Peyer's patch (tissue), 4 donors: ENCODE data around the gene SCFD1. TPM values are rescaled to one million over a fixed set of nuclear protein-coding genes. Genes with fewer than 3 reads are reported as not detected.
"Not testable (repeated sequence)": the region's sequence is repeated elsewhere in the genome, so short reads cannot be mapped to it uniquely, and the experiment has no call there.

ENCODE experiments used
- DNase-seq, 3 donors: peaks; one replicate each; pipeline ENCODE4 v3.0.0-alpha.2; 2017 to 2019
- H3K27ac ChIP-seq, 4 donors: fragments of 200-600 bp; sonication (generic); one replicate each; pipeline ENCODE4 v1.5.1; 2016 to 2019
- H3K27me3 ChIP-seq, 2 donors: fragments of 200-600 bp; sonication (generic); one replicate each; pipeline ENCODE4 v1.5.1; 2019
- H3K36me3 ChIP-seq, 3 donors: fragments of 200-600 bp; sonication (generic); one replicate each; pipeline ENCODE4 v1.5.1; 2016 to 2019
- H3K4me1 ChIP-seq, 4 donors: fragments of 200-600 bp; sonication (generic); one replicate each; pipeline ENCODE4 v1.5.1; 2016 to 2019
- H3K4me3 ChIP-seq, 4 donors: fragments of 200-600 bp; sonication (generic); 1 replicate in 3 of 4; 2 replicates in 1 of 4; pipeline ENCODE4 v1.5.1; 2016 to 2019; ENCODE audit warnings: mild to moderate bottlenecking in 1 of 4
- H3K9me3 ChIP-seq, 4 donors: fragments of 200-600 bp; sonication (generic); one replicate each; pipeline ENCODE4 v1.5.1; 2016 to 2019; ENCODE audit warnings: mild to moderate bottlenecking in 1 of 4
- POLR2A ChIP-seq, 2 donors: fragments of 450-650 bp; IDR thresholded peaks; one replicate each; pipeline ENCODE4 v1.5.1; 2017; ENCODE audit warnings: antibody characterized with exemption in 2 of 2, mild to moderate bottlenecking in 2 of 2, moderate library complexity in 2 of 2
- total RNA-seq, 4 donors: library from RNA; depleted of rRNA; stranded (reverse); fragments of >200 nt; gene quantifications; one replicate each; pipeline ENCODE4 v1.1.0, GENCODE V29; 2016
- TF ChIP-seq, protein P1 (sequence below), 6 experiments: fragments of 450-650 bp in 4 of 6; fragments of 200-600 bp in 2 of 6; sonication (generic) in 1 of 6; IDR thresholded peaks; one replicate each; pipeline ENCODE4 v1.5.1; 2017 to 2019; ENCODE audit warnings: antibody characterized with exemption in 6 of 6, mild to moderate bottlenecking in 3 of 6, moderate library complexity in 1 of 6

Gene SCFD1
- 10 to 100 TPM; 31.8 to 77.3 (median 53.0) TPM for total RNA-seq

GRCh38 chr14:30621940-30622830 lies at the start of gene SCFD1:
Gene SCFD1 (plus strand): TSS chr14:30622319. CDS start chr14:30622339, 20 bp downstream.
- H3K4me1 ChIP-seq, result peaks cover 0 to 22% (median 4%) of the 10 kb centered on the region in 4 donors
- H3K4me3 ChIP-seq, result peak within 1 kb of the TSS; percentile 63 to 79 (median 74)
- no peaks in the 10 kb centered on the region for H3K36me3 ChIP-seq
- peak; percentile 96 to 98 for TF ChIP-seq POLR2A (IDR thresholded peaks at IDR 0.05)
- TF ChIP-seq, protein P1, sequence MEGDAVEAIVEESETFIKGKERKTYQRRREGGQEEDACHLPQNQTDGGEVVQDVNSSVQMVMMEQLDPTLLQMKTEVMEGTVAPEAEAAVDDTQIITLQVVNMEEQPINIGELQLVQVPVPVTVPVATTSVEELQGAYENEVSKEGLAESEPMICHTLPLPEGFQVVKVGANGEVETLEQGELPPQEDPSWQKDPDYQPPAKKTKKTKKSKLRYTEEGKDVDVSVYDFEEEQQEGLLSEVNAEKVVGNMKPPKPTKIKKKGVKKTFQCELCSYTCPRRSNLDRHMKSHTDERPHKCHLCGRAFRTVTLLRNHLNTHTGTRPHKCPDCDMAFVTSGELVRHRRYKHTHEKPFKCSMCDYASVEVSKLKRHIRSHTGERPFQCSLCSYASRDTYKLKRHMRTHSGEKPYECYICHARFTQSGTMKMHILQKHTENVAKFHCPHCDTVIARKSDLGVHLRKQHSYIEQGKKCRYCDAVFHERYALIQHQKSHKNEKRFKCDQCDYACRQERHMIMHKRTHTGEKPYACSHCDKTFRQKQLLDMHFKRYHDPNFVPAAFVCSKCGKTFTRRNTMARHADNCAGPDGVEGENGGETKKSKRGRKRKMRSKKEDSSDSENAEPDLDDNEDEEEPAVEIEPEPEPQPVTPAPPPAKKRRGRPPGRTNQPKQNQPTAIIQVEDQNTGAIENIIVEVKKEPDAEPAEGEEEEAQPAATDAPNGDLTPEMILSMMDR (IDR thresholded peaks at IDR 0.05), result no peak
- no peaks in the 10 kb centered on the region for H3K27me3 ChIP-seq
- H3K9me3 ChIP-seq, result no peaks in the 10 kb centered on the region
- peak within 1 kb of the TSS; percentile 78 to 89 (median 84) for H3K27ac ChIP-seq
- DNase-seq, result peak; percentile 94 to 98 (median 97)

DNA sequence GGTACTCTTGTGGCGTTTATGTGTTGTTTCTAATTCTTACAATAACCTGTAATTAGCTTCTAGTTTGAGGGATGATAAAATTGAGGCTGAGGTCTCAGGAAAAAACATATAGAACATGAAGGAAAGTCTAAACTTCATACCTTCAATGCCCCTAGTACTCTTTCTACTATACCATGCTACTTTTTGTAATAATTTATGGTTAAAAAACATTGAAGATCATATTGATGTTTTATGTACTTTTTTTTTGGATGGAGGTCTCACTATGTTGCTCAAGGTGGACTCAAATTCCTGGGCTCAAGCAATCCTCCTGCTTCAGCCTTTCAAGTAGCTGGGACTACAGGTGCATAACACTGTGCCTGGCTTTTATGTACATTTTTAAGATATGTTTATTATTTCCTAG lies 49.3 kb upstream of the SCFD1 start:
- H3K4me3 ChIP-seq, result no peak overlapping the region
- H3K27ac ChIP-seq, result no peak overlapping the region
- no peaks in the 10 kb centered on the region for H3K27me3 ChIP-seq
- no peak for DNase-seq
- H3K36me3 ChIP-seq, result no peaks in the 10 kb centered on the region
- no peaks in the 10 kb centered on the region for H3K4me1 ChIP-seq
- TF ChIP-seq POLR2A (IDR thresholded peaks at IDR 0.05), result no peak
- TF ChIP-seq, protein P1 (IDR thresholded peaks at IDR 0.05), result no peak
- no peaks in the 10 kb centered on the region for H3K9me3 ChIP-seq

DNA sequence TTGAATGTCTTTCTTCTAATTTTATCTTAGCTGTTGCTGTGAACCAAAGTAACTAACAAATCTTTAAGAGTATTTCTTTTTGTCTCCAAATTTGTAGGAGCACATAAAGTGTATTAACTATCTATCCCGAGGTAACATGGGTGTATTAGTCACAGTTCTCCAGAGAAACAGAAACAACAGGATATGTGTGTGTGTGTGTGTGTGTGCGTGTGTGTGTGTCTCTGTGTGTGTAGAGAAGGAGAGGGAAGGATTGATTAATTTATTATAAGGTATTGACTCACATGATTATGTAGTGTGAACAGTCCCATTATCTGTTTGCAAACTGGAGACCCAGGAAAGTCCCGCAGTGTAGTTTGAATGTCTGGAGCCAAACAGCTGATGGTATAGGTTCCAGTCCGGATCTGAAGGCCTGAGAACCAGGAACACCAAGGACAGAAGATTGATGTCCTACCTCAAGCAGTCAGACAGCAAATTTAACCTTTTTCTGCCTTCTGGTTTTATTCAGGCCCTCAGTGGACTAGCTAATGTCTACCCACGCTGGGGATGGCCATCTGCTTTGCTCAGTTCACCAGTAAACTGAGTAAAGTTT lies 48.8 kb upstream of the SCFD1 start:
- Histone ChIP-seq H3K27ac (no peak overlapping the region), H3K4me3 (no peak overlapping the region), H3K36me3 (no peaks in the 10 kb centered on the region), H3K27me3 (no peaks in the 10 kb centered on the region), H3K9me3 (no peaks in the 10 kb centered on the region), H3K4me1 (no peaks in the 10 kb centered on the region)
- TF ChIP-seq POLR2A (IDR thresholded peaks at IDR 0.05), result no peak
- TF ChIP-seq, protein P1 (IDR thresholded peaks at IDR 0.05), result no peak
- DNase-seq, result no peak

GRCh38 chr14:30573966-30574365 lies 48.2 kb upstream of the SCFD1 start:
- TF ChIP-seq POLR2A (IDR thresholded peaks at IDR 0.05), result no peak
- TF ChIP-seq, protein P1 (IDR thresholded peaks at IDR 0.05), result no peak
- Histone ChIP-seq H3K36me3 (no peaks in the 10 kb centered on the region), H3K4me3 (no peak overlapping the region), H3K27me3 (no peaks in the 10 kb centered on the region), H3K27ac (no peak overlapping the region), H3K4me1 (no peaks in the 10 kb centered on the region), H3K9me3 (no peaks in the 10 kb centered on the region)
- no peak for DNase-seq

DNA sequence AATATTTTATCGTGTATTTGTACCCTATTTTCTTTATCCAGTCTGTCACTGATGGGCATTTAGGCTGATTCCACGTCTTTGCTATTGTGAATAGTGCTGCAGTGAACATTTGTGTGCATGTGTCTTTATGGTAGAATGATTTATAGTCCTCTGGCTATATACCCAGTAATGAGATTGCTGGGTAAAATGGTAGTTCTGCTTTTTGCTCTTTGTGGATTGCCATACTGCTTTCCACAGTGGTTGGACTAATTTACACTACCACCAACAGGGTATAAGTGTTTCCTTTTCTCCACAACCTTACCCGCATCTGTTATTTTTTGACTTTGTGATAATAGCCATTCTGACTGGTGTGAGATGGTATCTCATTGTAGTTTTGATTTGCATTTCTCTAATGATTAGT lies 47.3 kb upstream of the SCFD1 start:
- not testable (repeated sequence) for DNase-seq

DNA sequence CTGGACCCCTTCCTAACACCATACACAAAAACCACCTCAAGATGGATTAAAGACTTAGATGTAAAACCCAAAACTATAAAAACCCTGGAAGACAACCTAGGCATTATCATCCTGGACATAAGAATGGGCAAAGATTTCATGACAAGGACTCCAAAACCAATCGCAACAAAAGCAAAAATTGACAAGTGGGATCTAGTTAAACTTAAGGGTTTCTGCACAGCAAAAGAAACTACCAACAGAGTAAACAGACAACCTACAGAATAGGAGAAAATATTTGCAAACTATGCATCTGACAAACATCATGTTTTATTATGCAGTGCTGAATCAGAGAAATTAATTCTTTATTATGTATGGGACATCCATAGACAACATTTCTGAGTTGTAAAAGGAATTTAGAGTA lies 45.8 kb upstream of the SCFD1 start:
- not testable (repeated sequence) for DNase-seq, H3K4me3 ChIP-seq, H3K27ac ChIP-seq, H3K36me3 ChIP-seq, H3K9me3 ChIP-seq, H3K27me3 ChIP-seq, H3K4me1 ChIP-seq

More for the DNA sequence above, 47.3 kb upstream of the SCFD1 start:
- H3K27ac ChIP-seq, H3K36me3 ChIP-seq, H3K27me3 ChIP-seq, H3K4me1 ChIP-seq, H3K9me3 ChIP-seq, H3K4me3 ChIP-seq: not testable (repeated sequence)
